B cell (primary cell): ENCODE measurements around the gene CHAT. TPM values are rescaled to one million over a fixed set of nuclear protein-coding genes. Genes with fewer than 3 reads are reported as not detected.

ENCODE experiments used
- ATAC-seq: fragments of 200-7000 bp; cut with Tn5 transposase; one replicate; pipeline ENCODE4 v1.10.0; 2021; ENCODE audit warnings: low read depth, mild to moderate bottlenecking, moderate number of reproducible peaks, moderate library complexity
- CTCF ChIA-PET: fragments of 350-600 bp; sonication (Branson Sonifier 250); formaldehyde crosslinking; loops from one replicate; lab custom pipeline; 2021; ENCODE audit warnings: antibody characterized with exemption, inconsistent platforms; lab: Charles Lee
- POLR2A ChIA-PET: fragments of 350-600 bp; sonication (Branson Sonifier 250); formaldehyde crosslinking; loops from one replicate; lab custom pipeline; 2021; ENCODE audit warnings: antibody characterized with exemption; lab: Charles Lee
- DNase-seq: peaks from one replicate; pipeline ENCODE4 v3.0.0; 2013
- H2AFZ ChIP-seq: 2 replicates; pipeline ENCODE4 v1.6.1; 2012; ENCODE audit warnings: mild to moderate bottlenecking, low read depth, low read length; ENCODE audit not compliant: insufficient read depth, poor library complexity, severe bottlenecking
- H3K27ac ChIP-seq, 2 donors: 1 replicate in 1 of 2; 2 replicates in 1 of 2; pipeline ENCODE4 v1.5.1; 2012 to 2013; ENCODE audit warnings: low read length in 2 of 2, mild to moderate bottlenecking in 2 of 2, moderate library complexity in 1 of 2
- H3K27me3 ChIP-seq, 4 experiments: fragments of 200-600 bp in 1 of 4; sonication (generic) in 1 of 4; replicated peaks in 1 of 4; 1 replicate in 2 of 4; 2 replicates in 2 of 4; pipeline versions ENCODE4 v1.6.1 to v1.7.0; 2013 to 2016; ENCODE audit warnings: low read length in 3 of 4, mild to moderate bottlenecking in 2 of 4, mixed read lengths in 1 of 4, moderate library complexity in 1 of 4; ENCODE audit not compliant: insufficient read depth in 4 of 4, control insufficient read depth in 3 of 4; ENCODE audit errors: control extremely low read depth in 1 of 4
- H3K36me3 ChIP-seq, 2 experiments: replicated peaks in 1 of 2; 1 replicate in 1 of 2; 2 replicates in 1 of 2; pipeline versions ENCODE4 v1.6.1 to v1.7.1; 2013; ENCODE audit warnings: low read length in 1 of 2; ENCODE audit not compliant: insufficient read depth in 2 of 2, control insufficient read depth in 1 of 2; ENCODE audit errors: control extremely low read depth in 1 of 2, extremely low read depth in 1 of 2
- H3K4me1 ChIP-seq, 2 donors: fragments of 200-600 bp in 1 of 2; sonication (generic) in 1 of 2; 1 replicate in 1 of 2; 2 replicates in 1 of 2; pipeline versions ENCODE4 v1.5.1 to v1.6.1; 2013 to 2017; ENCODE audit warnings: low read length in 2 of 2; ENCODE audit not compliant: control insufficient read depth in 2 of 2, insufficient read depth in 2 of 2
- H3K4me2 ChIP-seq: replicated peaks from 2 replicates; pipeline ENCODE3; 2012; ENCODE audit warnings: mild to moderate bottlenecking, low read depth, low read length; ENCODE audit not compliant: poor library complexity, severe bottlenecking
- H3K4me3 ChIP-seq, 5 experiments: fragments of 200-600 bp in 1 of 5; sonication (generic) in 1 of 5; 1 replicate in 3 of 5; 2 replicates in 2 of 5; pipeline versions ENCODE4 v1.5.1 to v1.7.0; 2011 to 2016; ENCODE audit warnings: low read length in 4 of 5, mild to moderate bottlenecking in 4 of 5, low read depth in 2 of 5, control low read depth in 1 of 5, moderate library complexity in 1 of 5; ENCODE audit not compliant: insufficient read depth in 1 of 5; ENCODE audit errors: control extremely low read depth in 1 of 5, extremely low read depth in 1 of 5
- H3K79me2 ChIP-seq: fragments of 200-600 bp; sonication (generic); one replicate; pipeline ENCODE4 v1.6.0; 2016; ENCODE audit warnings: low read length; ENCODE audit not compliant: control insufficient read depth, insufficient read depth
- H3K9ac ChIP-seq: fragments of 200-600 bp; sonication (generic); 2 replicates; pipeline ENCODE4 v1.6.1; 2017; ENCODE audit warnings: mild to moderate bottlenecking, low read length, moderate library complexity
- H3K9me3 ChIP-seq, 3 donors: one replicate each; pipeline versions ENCODE4 v1.6.1 to v1.7.1; 2013; ENCODE audit warnings: low read length in 2 of 3; ENCODE audit not compliant: control insufficient read depth in 2 of 3, insufficient read depth in 1 of 3; ENCODE audit errors: control extremely low read depth in 1 of 3
- H4K20me1 ChIP-seq: 2 replicates; pipeline ENCODE4 v1.6.0; 2012; ENCODE audit warnings: mild to moderate bottlenecking, low read length; ENCODE audit not compliant: insufficient read depth, control insufficient read depth, poor library complexity, severe bottlenecking
- H3K27ac Mint-ChIP-seq: one replicate; pipeline ENCODE4 v1.8.0; 2021; ENCODE audit warnings: mixed read lengths
- H3K27me3 Mint-ChIP-seq: one replicate; pipeline ENCODE4 v1.8.0; 2021; ENCODE audit warnings: mixed read lengths
- H3K4me1 Mint-ChIP-seq: one replicate; pipeline ENCODE4 v1.8.0; 2021; ENCODE audit warnings: mixed read lengths
- H3K4me3 Mint-ChIP-seq: one replicate; pipeline ENCODE4 v1.8.0; 2021; ENCODE audit warnings: mixed read lengths
- H3K9me3 Mint-ChIP-seq: one replicate; pipeline ENCODE4 v1.8.0; 2022; ENCODE audit warnings: mixed read lengths; ENCODE audit not compliant: insufficient read depth
- CTCF ChIP-seq: fragments of 200-600 bp; IDR thresholded peaks from one replicate; pipeline ENCODE4 v1.8.0; 2022; ENCODE audit warnings: antibody characterized with exemption, mild to moderate bottlenecking
- EZH2 ChIP-seq: IDR thresholded peaks from 2 replicates; pipeline ENCODE4 v1.6.1; 2012; ENCODE audit warnings: borderline replicate concordance, low read depth, mild to moderate bottlenecking, moderate library complexity, low read length; ENCODE audit not compliant: insufficient read depth, poor library complexity, severe bottlenecking
- WGBS: methylation state at CpG from one replicate; pipeline ENCODE4 v1.1.5; 2013; ENCODE audit warnings: missing lambda C conversion rate; ENCODE audit not compliant: insufficient coverage; 5-methylcytosine and 5-hydroxymethylcytosine counted together
- intact Hi-C: fragments of 100-400 bp; cut with micrococcal nuclease; formaldehyde crosslinking; loops from one replicate; pipeline ENCODE4 v1.10.0; 2022
- polyA plus RNA-seq: library from polyadenylated mRNA; depleted of rRNA; stranded (reverse); fragments of >200 nt; gene quantifications from 2 replicates; pipeline ENCODE4 v1.2.3, GENCODE V29; 2012
- total RNA-seq, 2 donors: library from RNA; stranded (reverse); fragments of 120-200 nt in 1 of 2; gene quantifications; 1 replicate in 1 of 2; 2 replicates in 1 of 2; pipeline versions ENCODE4 v1.2.3 to v1.2.4, GENCODE V29; 2013 to 2022

CHAT gene
- total and polyA plus RNA-seq, 2 donors (not counting 1 experiment from before 2014, with no cell fraction given) = not detected

- H3K4me3 ChIP-seq = no peak overlapping the region
- DNase-seq (no peak), ATAC-seq (no peak)
- TF ChIP-seq EZH2 (no peak), CTCF (no peak)
- no peaks in the 10 kb centered on the region for H3K4me1 ChIP-seq
- H3K9me3 ChIP-seq = peaks cover 0 to 4% (median 0%) of the 10 kb centered on the region in 3 donors
- ChIA-PET CTCF (no interaction called here), POLR2A (no interaction called here)
- peaks cover 5% of the 10 kb centered on the region for H3K27me3 Mint-ChIP-seq
- H4K20me1 ChIP-seq = no peaks in the 10 kb centered on the region
- no peaks in the 10 kb centered on the region for H3K4me1 Mint-ChIP-seq
- 91% methylated on average over 4 of the region's 9 CpGs for WGBS
- H3K4me2 ChIP-seq = no peak overlapping the region
- intact Hi-C loops = no loop called here
- H3K27ac Mint-ChIP-seq = no peak overlapping the region
- H3K79me2 ChIP-seq = no peaks in the 10 kb centered on the region
- peaks cover 0 to 4% (median 1%) of the 10 kb centered on the region in 4 experiments for H3K27me3 ChIP-seq
- no peak overlapping the region for H3K4me3 Mint-ChIP-seq
- no peak overlapping the region for H3K27ac ChIP-seq
- H2AFZ ChIP-seq = no peak overlapping the region
- H3K9me3 Mint-ChIP-seq = no peaks in the 10 kb centered on the region
- H3K36me3 ChIP-seq = no peaks in the 10 kb centered on the region
- H3K9ac ChIP-seq = no peak overlapping the region
Measured at GRCh38 chr10:49629431-49629881, 15.6 kb downstream of the CHAT start.

GRCh38 chr10:49631975-49632374, 18.1 kb downstream of the CHAT start:
- WGBS = 97% methylated on average over 6 of the region's 6 CpGs
- CTCF ChIA-PET = no interaction called here
- Histone ChIP-seq H4K20me1 (no peaks in the 10 kb centered on the region), H3K27me3 (peaks cover 0 to 2% (median 0%) of the 10 kb centered on the region in 4 experiments), H3K4me1 (no peaks in the 10 kb centered on the region), H3K4me3 (no peak overlapping the region), H3K9me3 (peaks cover 0 to 4% (median 0%) of the 10 kb centered on the region in 3 donors), H3K4me2 (no peak overlapping the region), H3K27ac (no peak overlapping the region), H3K36me3 (no peaks in the 10 kb centered on the region), H3K79me2 (no peaks in the 10 kb centered on the region), H2AFZ (no peak overlapping the region), H3K9ac (no peak overlapping the region)
- Mint-ChIP-seq H3K27ac (no peak overlapping the region), H3K9me3 (no peaks in the 10 kb centered on the region), H3K27me3 (no peaks in the 10 kb centered on the region), H3K4me3 (no peak overlapping the region), H3K4me1 (no peaks in the 10 kb centered on the region)
- POLR2A ChIA-PET = no interaction called here
- ATAC-seq = no peak
- intact Hi-C loops = no loop called here
- TF ChIP-seq CTCF = no peak
- TF ChIP-seq EZH2 = no peak
- DNase-seq = no peak
